Psoas muscle (tissue), 8 donors: ENCODE measurements around the gene ADCY5. TPM values are rescaled to one million over a fixed set of nuclear protein-coding genes. Genes with fewer than 3 reads are reported as not detected.

Source experiments
- ATAC-seq, 4 donors: fragments of 200-7000 bp; cut with Tn5 transposase; one replicate each; pipeline ENCODE4 v1.9.1; 2020; ENCODE audit warnings: moderate library complexity in 3 of 4, mild to moderate bottlenecking in 2 of 4
- DNase-seq, 2 donors: peaks; one replicate each; pipeline ENCODE4 v3.0.0-alpha.2; 2020
- H3K27ac ChIP-seq: fragments of 200-600 bp; one replicate; pipeline ENCODE4 v1.8.0; 2022
- H3K27me3 ChIP-seq, 3 donors: fragments of 200-600 bp in 1 of 3; one replicate each; pipeline versions ENCODE4 v1.6.1 to v1.8.0; 2013 to 2022; ENCODE audit warnings: low read length in 2 of 3, mild to moderate bottlenecking in 2 of 3, moderate library complexity in 1 of 3; ENCODE audit not compliant: insufficient read depth in 3 of 3
- H3K36me3 ChIP-seq, 2 donors: fragments of 200-600 bp in 1 of 2; one replicate each; pipeline versions ENCODE4 v1.6.1 to v1.8.0; 2013 to 2022; ENCODE audit warnings: low read depth in 1 of 2, mild to moderate bottlenecking in 1 of 2, moderate library complexity in 1 of 2; ENCODE audit not compliant: insufficient read depth in 1 of 2
- H3K4me1 ChIP-seq: fragments of 200-600 bp; one replicate; pipeline ENCODE4 v1.8.0; 2022
- H3K4me3 ChIP-seq: fragments of 200-600 bp; one replicate; pipeline ENCODE4 v1.8.0; 2022; ENCODE audit warnings: mild to moderate bottlenecking
- H3K9me3 ChIP-seq: fragments of 200-600 bp; one replicate; pipeline ENCODE4 v1.8.0; 2022
- whole genome bisulfite sequencing, 3 donors: extraction: QIAGEN DNeasy Blood & Tissue Kit; methylation state at CpG; one replicate each; pipeline versions ENCODE4 v1.1.6 to v1.1.7; 2013; 5-methylcytosine and 5-hydroxymethylcytosine counted together
- intact Hi-C, 2 donors: fragments of 100-400 bp; cut with DNase I; formaldehyde crosslinking; loops; one replicate each; pipeline versions ENCODE4 v1.11.0 to v1.14.2; 2022
- polyA plus RNA-seq, 3 donors: library from polyadenylated mRNA; stranded (reverse); fragments of 200-250 nt; gene quantifications; one replicate each; pipeline ENCODE4 v1.2.3, GENCODE V29; 2013
- total RNA-seq, 4 donors: library from RNA; stranded (reverse); fragmentation: NEBNext Ultra II Directional in 2 of 4; extraction: Animal tissue kit (Norgen Biotek cat#: 25700) in 2 of 4; gene quantifications; one replicate each; pipeline versions ENCODE4 v1.2.1 to v1.2.4, GENCODE V29; 2021 to 2023
- TF ChIP-seq, protein P1 (sequence below): fragments of 200-600 bp; IDR thresholded peaks from one replicate; pipeline ENCODE4 v1.8.0; 2022; ENCODE audit warnings: antibody characterized with exemption
- donor health status: healthy with polysubstance abuse.
- donor health status: DM: no; HTN: no; CAD: no; lungs with moderate emphysema.
- donor health status: Bipolar disorder and iron deficiency.
- donor health status: healthy.
- donor health status: DM: yes; HTN: yes; CAD: no.
- donor health status: DM: no; HTN: no; CAD: no.
- donor health status: DM: no; HTN: no; CAD: no.
- donor health status: DM: yes; HTN: yes; CAD: no.

Gene ADCY5
- total and polyA plus RNA-seq, 7 donors = 1.0 to 4.4 (median 1.6) TPM

DNA sequence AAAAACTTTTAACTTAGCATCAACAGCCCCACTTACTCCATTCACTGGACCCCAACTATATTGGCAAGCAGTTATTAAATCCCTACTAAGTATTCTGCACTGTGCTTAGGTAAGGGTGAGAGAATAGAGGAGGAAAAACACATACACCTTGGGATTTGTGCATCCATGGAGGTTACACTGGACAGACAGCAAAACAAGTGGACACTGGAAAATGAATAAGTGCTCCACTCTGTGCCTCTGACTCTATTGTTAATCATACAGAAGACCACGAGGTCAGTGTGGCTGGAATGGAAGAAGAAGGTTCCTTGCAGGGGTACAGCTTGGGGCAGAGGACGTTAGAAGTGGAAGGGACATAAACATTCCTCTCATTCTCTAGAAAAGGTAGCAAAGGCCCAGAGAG, 3.2 kb downstream of the ADCY5 start:
- Histone ChIP-seq H3K9me3 (no peaks in the 10 kb centered on the region), H3K4me1 (no peaks in the 10 kb centered on the region), H3K27me3 (peaks cover 0 to 55% (median 16%) of the 10 kb centered on the region in 3 donors), H3K27ac (no peak overlapping the region), H3K36me3 (no peaks in the 10 kb centered on the region), H3K4me3 (peak overlapping the region; percentile 44)
- intact Hi-C loops = loop anchor here in 1 of 2 donors (5.0 kb wide), 1 partner anchor 42 kb away; no protein-coding TSS in a partner anchor
- 30 to 61% (median 54%) methylated on average over 2 of the region's 2 CpGs for WGBS, 3 donors
- DNase-seq = no peak
- TF ChIP-seq, protein P1, sequence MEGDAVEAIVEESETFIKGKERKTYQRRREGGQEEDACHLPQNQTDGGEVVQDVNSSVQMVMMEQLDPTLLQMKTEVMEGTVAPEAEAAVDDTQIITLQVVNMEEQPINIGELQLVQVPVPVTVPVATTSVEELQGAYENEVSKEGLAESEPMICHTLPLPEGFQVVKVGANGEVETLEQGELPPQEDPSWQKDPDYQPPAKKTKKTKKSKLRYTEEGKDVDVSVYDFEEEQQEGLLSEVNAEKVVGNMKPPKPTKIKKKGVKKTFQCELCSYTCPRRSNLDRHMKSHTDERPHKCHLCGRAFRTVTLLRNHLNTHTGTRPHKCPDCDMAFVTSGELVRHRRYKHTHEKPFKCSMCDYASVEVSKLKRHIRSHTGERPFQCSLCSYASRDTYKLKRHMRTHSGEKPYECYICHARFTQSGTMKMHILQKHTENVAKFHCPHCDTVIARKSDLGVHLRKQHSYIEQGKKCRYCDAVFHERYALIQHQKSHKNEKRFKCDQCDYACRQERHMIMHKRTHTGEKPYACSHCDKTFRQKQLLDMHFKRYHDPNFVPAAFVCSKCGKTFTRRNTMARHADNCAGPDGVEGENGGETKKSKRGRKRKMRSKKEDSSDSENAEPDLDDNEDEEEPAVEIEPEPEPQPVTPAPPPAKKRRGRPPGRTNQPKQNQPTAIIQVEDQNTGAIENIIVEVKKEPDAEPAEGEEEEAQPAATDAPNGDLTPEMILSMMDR = no peak
- ATAC-seq = no peak

DNA sequence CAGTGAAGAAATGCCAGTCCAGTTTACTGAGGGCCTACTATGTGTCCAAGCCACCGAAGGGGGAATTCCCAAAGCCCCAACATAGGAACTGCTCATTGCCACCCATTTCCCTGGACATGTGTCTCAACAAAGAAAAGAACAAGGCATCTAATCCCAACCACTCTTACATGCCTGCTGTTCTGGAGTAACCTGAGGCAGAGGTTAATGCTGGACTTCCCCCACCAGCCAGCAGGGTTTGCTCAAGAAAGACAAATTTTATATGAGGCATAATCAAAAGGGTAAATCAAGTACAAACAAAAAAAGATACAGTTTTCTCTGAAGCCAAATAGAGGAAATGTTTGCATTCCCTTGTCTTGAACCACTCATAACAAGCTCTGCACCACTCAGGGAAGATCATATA, 4.1 kb downstream of the ADCY5 start:
- no peaks in the 10 kb centered on the region for H3K9me3 ChIP-seq
- no peaks in the 10 kb centered on the region for H3K36me3 ChIP-seq
- ATAC-seq = no peak
- H3K4me3 ChIP-seq = no peak overlapping the region
- no peaks in the 10 kb centered on the region for H3K4me1 ChIP-seq
- H3K27me3 ChIP-seq = peaks cover 0 to 48% (median 11%) of the 10 kb centered on the region in 3 donors
- intact Hi-C loops = loop anchor here in 1 of 2 donors (5.0 kb wide), 1 partner anchor 43 kb away; no protein-coding TSS in a partner anchor
- TF ChIP-seq, protein P1 = no peak
- no peak for DNase-seq
- WGBS, 3 donors = 70 to 80% (median 75%) methylated on average over 1 of the region's 1 CpG
- no peak overlapping the region for H3K27ac ChIP-seq

DNA sequence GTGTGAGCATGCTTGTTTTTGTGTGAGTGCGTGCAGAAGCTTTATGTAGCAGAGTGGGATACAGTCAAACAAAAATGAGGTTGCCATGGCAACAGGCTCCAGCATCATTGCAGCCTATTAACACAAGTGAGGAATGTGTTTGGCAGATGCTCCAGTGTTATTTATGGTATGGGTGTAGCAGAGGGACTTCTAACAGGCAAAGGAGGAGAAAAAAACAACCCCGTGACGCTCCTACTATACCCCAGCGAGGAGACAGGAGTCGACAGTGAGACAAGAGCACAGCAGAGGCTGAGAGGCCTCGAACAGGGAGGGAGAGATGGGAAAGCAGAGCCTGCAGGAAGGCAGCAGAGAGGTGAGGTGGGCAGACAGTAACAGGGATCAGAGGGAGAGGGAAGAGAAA, 4.9 kb downstream of the ADCY5 start:
- H3K4me3 ChIP-seq = no peak overlapping the region
- H3K27ac ChIP-seq = no peak overlapping the region
- 43 to 48% (median 45%) methylated on average over 6 of the region's 6 CpGs for WGBS, 3 donors
- peaks cover 0 to 41% (median 8%) of the 10 kb centered on the region in 3 donors for H3K27me3 ChIP-seq
- no peak for DNase-seq
- no peaks in the 10 kb centered on the region for H3K9me3 ChIP-seq
- TF ChIP-seq, protein P1 = no peak
- H3K4me1 ChIP-seq = no peaks in the 10 kb centered on the region
- no peaks in the 10 kb centered on the region for H3K36me3 ChIP-seq
- ATAC-seq = no peak
- intact Hi-C loops = no loop called here

DNA sequence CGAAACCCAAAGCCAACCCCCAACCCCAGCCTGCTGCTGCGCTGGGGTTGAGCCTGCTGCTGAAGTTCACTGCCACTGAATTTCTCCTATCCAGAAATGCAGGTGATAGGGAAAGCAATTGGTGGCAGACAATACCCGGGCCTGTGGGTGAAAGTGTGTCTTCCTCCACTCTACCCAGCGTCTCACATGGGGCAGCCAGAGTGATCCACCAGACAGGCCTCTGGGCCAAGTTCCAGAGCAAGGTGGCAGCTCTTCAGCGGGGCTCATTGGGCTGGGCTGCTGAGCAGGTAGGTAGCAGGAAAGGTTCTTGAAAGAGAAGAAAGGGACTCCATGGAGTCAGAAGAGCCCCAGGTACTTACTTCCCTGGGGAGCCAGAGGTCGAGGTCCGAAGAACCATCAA, 6.0 kb downstream of the ADCY5 start:
- Histone ChIP-seq H3K27ac (no peak overlapping the region), H3K27me3 (peaks cover 0 to 31% (median 1%) of the 10 kb centered on the region in 3 donors), H3K36me3 (no peaks in the 10 kb centered on the region), H3K4me1 (no peaks in the 10 kb centered on the region), H3K9me3 (no peaks in the 10 kb centered on the region), H3K4me3 (no peak overlapping the region)
- TF ChIP-seq, protein P1 = no peak
- intact Hi-C loops = no loop called here
- WGBS, 3 donors = 89 to 92% (median 90%) methylated on average over 7 of the region's 7 CpGs
- ATAC-seq (no peak), DNase-seq (no peak)

DNA sequence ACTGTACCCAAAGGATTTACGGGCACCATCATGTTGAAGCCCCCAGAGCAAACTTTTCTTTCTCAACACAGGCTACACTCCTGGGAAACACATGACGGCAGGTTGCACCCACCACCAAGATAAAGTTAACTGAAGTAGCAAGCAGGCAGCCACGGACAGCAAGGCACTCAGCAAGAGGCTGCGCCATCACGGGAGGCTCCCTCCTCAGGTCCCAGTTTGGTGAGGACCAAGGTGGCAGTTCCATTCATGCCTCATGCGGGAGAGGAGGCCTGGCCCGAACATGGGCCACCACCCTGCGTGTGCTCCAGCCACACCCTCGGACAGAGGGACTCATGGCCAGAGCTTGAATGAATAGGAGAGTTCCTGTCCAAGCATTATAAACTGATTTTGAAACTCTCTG, 6.8 kb downstream of the ADCY5 start:
- H3K27ac ChIP-seq = no peak overlapping the region
- TF ChIP-seq, protein P1 = no peak
- 91 to 92% (median 92%) methylated on average over 9 of the region's 9 CpGs for WGBS, 3 donors

More for the DNA sequence above, 6.8 kb downstream of the ADCY5 start:
- ATAC-seq (no peak), DNase-seq (no peak)
- no peaks in the 10 kb centered on the region for H3K36me3 ChIP-seq
- H3K9me3 ChIP-seq = no peaks in the 10 kb centered on the region
- intact Hi-C loops = no loop called here
- H3K4me3 ChIP-seq = no peak overlapping the region
- peaks cover 0 to 23% (median 1%) of the 10 kb centered on the region in 3 donors for H3K27me3 ChIP-seq
- no peaks in the 10 kb centered on the region for H3K4me1 ChIP-seq
